Left lung (tissue), 10 donors: ENCODE results near the gene PGRMC1. TPM values are rescaled to one million over a fixed set of nuclear protein-coding genes. Genes with fewer than 3 reads are reported as not detected.
"Not testable (repeated sequence)": the region's sequence is repeated elsewhere in the genome, so short reads cannot be mapped to it uniquely, and the experiment has no call there.

Source experiments
- ATAC-seq: fragments of 200-7000 bp; cut with Tn5 transposase; one replicate; pipeline ENCODE4 v1.9.1; 2020; ENCODE audit warnings: moderate library complexity
- DNase-seq, 4 donors: peaks; one replicate each; pipeline ENCODE4 v3.0.0-alpha.2; 2013 to 2020
- H3K27ac ChIP-seq, 2 donors: fragments of 200-600 bp; sonication (generic) in 1 of 2; one replicate each; pipeline versions ENCODE4 v1.5.0 to v1.8.0; 2020 to 2021
- H3K27me3 ChIP-seq, 2 donors: fragments of 200-600 bp; sonication (generic) in 1 of 2; one replicate each; pipeline versions ENCODE4 v1.5.0 to v1.8.0; 2020 to 2021
- H3K36me3 ChIP-seq, 2 donors: fragments of 200-600 bp; sonication (generic) in 1 of 2; one replicate each; pipeline versions ENCODE4 v1.5.0 to v1.8.0; 2020 to 2021
- H3K4me1 ChIP-seq, 2 donors: fragments of 200-600 bp; one replicate each; pipeline ENCODE4 v1.8.0; 2021
- H3K4me3 ChIP-seq, 2 donors: fragments of 200-600 bp; sonication (generic) in 1 of 2; one replicate each; pipeline versions ENCODE4 v1.5.0 to v1.8.0; 2020 to 2021; ENCODE audit warnings: mild to moderate bottlenecking in 1 of 2
- H3K9me3 ChIP-seq, 2 donors: fragments of 200-600 bp; sonication (generic) in 1 of 2; one replicate each; pipeline versions ENCODE4 v1.5.0 to v1.8.0; 2020 to 2021
- CTCF ChIP-seq, 2 donors: fragments of 200-600 bp; sonication (generic) in 1 of 2; IDR thresholded peaks; one replicate each; pipeline versions ENCODE4 v1.5.0 to v1.8.0; 2021; ENCODE audit warnings: antibody characterized with exemption in 2 of 2
- intact Hi-C, 2 donors: fragments of 100-400 bp; cut with DNase I; formaldehyde crosslinking; loops; one replicate each; pipeline versions ENCODE4 v1.11.2 to v1.14.2; 2022
- polyA plus RNA-seq, 6 donors: library from polyadenylated mRNA; unstranded; fragments of 120-200 nt; gene quantifications; one replicate each; pipeline ENCODE4 v1.2.1, GENCODE V29; 2013; ENCODE audit not compliant: insufficient read length in 6 of 6
- total RNA-seq, 2 donors: library from RNA; stranded (reverse); fragmentation: NEBNext Ultra II Directional; extraction: Animal tissue kit (Norgen Biotek cat#: 25700); gene quantifications; one replicate each; pipeline ENCODE4 v1.2.1, GENCODE V29; 2021
- donor health status: DM: no; HTN: yes; CAD: no.
- donor health status: DM: no; HTN: no; CAD: no.

The PGRMC1 gene
- total and polyA plus RNA-seq, 8 donors, result 91.9 to 158 (median 143) TPM

GRCh38 chrX:119206203-119206602, 29.9 kb upstream of the PGRMC1 start:
- intact Hi-C loops, result no loop called here
- no peak overlapping the region for H3K4me3 ChIP-seq
- no peak for TF ChIP-seq CTCF (IDR thresholded peaks at IDR 0.05)
- DNase-seq (no peak), ATAC-seq (no peak)
- H3K27ac ChIP-seq, result no peak overlapping the region
- H3K9me3 ChIP-seq, result no peaks in the 10 kb centered on the region
- H3K36me3 ChIP-seq, result no peaks in the 10 kb centered on the region
- no peaks in the 10 kb centered on the region for H3K27me3 ChIP-seq
- no peaks in the 10 kb centered on the region for H3K4me1 ChIP-seq

GRCh38 chrX:119207483-119207882, 28.6 kb upstream of the PGRMC1 start:
- H3K27me3 ChIP-seq, H3K4me3 ChIP-seq, H3K27ac ChIP-seq, ATAC-seq, DNase-seq, H3K9me3 ChIP-seq, intact Hi-C loops, H3K36me3 ChIP-seq, H3K4me1 ChIP-seq: not testable (repeated sequence)

- DNase-seq (no peak), ATAC-seq (no peak)
- H3K27ac ChIP-seq, result no peak overlapping the region
- no peaks in the 10 kb centered on the region for H3K36me3 ChIP-seq
- no peak for TF ChIP-seq CTCF (IDR thresholded peaks at IDR 0.05)
- H3K9me3 ChIP-seq, result no peaks in the 10 kb centered on the region
- H3K27me3 ChIP-seq, result no peaks in the 10 kb centered on the region
- intact Hi-C loops, result no loop called here
- H3K4me1 ChIP-seq, result no peaks in the 10 kb centered on the region
- no peak overlapping the region for H3K4me3 ChIP-seq
These were observed 27.6 kb upstream of the PGRMC1 start for GRCh38 chrX:119208401-119209057.

- H3K27ac ChIP-seq, ATAC-seq, H3K4me1 ChIP-seq, H3K9me3 ChIP-seq, intact Hi-C loops, DNase-seq, H3K36me3 ChIP-seq, H3K27me3 ChIP-seq, H3K4me3 ChIP-seq: not testable (repeated sequence)
These were observed 25.0 kb upstream of the PGRMC1 start for GRCh38 chrX:119210931-119211648.

- H3K9me3 ChIP-seq, result no peaks in the 10 kb centered on the region
- no peaks in the 10 kb centered on the region for H3K36me3 ChIP-seq
- no peak for TF ChIP-seq CTCF (IDR thresholded peaks at IDR 0.05)
- no peaks in the 10 kb centered on the region for H3K4me1 ChIP-seq
- DNase-seq (no peak), ATAC-seq (no peak)
- intact Hi-C loops, result no loop called here
- H3K4me3 ChIP-seq, result no peak overlapping the region
- H3K27ac ChIP-seq, result no peak overlapping the region
- H3K27me3 ChIP-seq, result no peaks in the 10 kb centered on the region
These were observed 24.5 kb upstream of the PGRMC1 start for GRCh38 chrX:119211649-119212014.

GRCh38 chrX:119218198-119218597, 17.9 kb upstream of the PGRMC1 start:
- peak; percentile 16 to 40 for TF ChIP-seq CTCF (IDR thresholded peaks at IDR 0.05)
- Histone ChIP-seq H3K9me3 (no peaks in the 10 kb centered on the region), H3K4me1 (no peaks in the 10 kb centered on the region), H3K27ac (no peak overlapping the region), H3K27me3 (peaks cover 0 to 4% of the 10 kb centered on the region in 2 donors), H3K4me3 (no peak overlapping the region), H3K36me3 (no peaks in the 10 kb centered on the region)
- DNase-seq (peak in 2 of 4 donors; percentile 10 to 16), ATAC-seq (peak; percentile 43)
- intact Hi-C loops, result no loop called here
